WTC11 (cell line): ENCODE measurements around the gene PLEKHA6. TPM values are rescaled to one million over a fixed set of nuclear protein-coding genes. Genes with fewer than 3 reads are reported as not detected.

ENCODE experiments used
- ATAC-seq: fragments of 200-7000 bp; cut with Tn5 transposase; 2 replicates; pipeline ENCODE4 v1.10.0; 2021; ENCODE audit warnings: mild to moderate bottlenecking, moderate library complexity
- CTCF ChIA-PET: fragments of 300-600 bp; sonication (Branson Sonifier 250); formaldehyde crosslinking; loops from one replicate; lab custom pipeline; 2021; ENCODE audit warnings: antibody characterized with exemption; lab: Charles Lee
- POLR2A ChIA-PET: fragments of 350-600 bp; sonication (Branson Sonifier 250); formaldehyde crosslinking; loops from one replicate; lab custom pipeline; 2021; ENCODE audit warnings: antibody characterized with exemption; lab: Charles Lee
- DNase-seq: peaks from one replicate; pipeline ENCODE4 v3.0.0; 2021; ENCODE audit warnings: low spot score
- H3K27ac Mint-ChIP-seq: 2 replicates; pipeline ENCODE4 v1.8.0; 2021; ENCODE audit warnings: mixed read lengths
- H3K27me3 Mint-ChIP-seq: 2 replicates; pipeline ENCODE4 v1.8.0; 2021; ENCODE audit warnings: low read depth, mild to moderate bottlenecking, moderate library complexity, mixed read lengths
- H3K36me3 Mint-ChIP-seq: 2 replicates; pipeline ENCODE4 v1.8.0; 2021; ENCODE audit warnings: mixed read lengths
- H3K4me1 Mint-ChIP-seq: 2 replicates; pipeline ENCODE4 v1.8.0; 2022; ENCODE audit warnings: mixed read lengths
- H3K4me3 Mint-ChIP-seq: 2 replicates; pipeline ENCODE4 v1.8.0; 2021; ENCODE audit warnings: mild to moderate bottlenecking, moderate library complexity, mixed read lengths
- H3K9me3 Mint-ChIP-seq: 2 replicates; pipeline ENCODE4 v1.8.0; 2021; ENCODE audit warnings: mixed read lengths
- ARID4B ChIP-seq: sonication (generic); formaldehyde crosslinking; IDR thresholded peaks from 2 replicates; pipeline ENCODE4 v1.8.0; 2023; ENCODE audit warnings: missing genetic modification reagents, mild to moderate bottlenecking, borderline replicate concordance
- ATF1 ChIP-seq: sonication (generic); formaldehyde crosslinking; IDR thresholded peaks from 2 replicates; pipeline ENCODE4 v1.8.1; 2023; ENCODE audit warnings: mild to moderate bottlenecking, moderate library complexity, missing genetic modification reagents
- ATF6 ChIP-seq: sonication (generic); formaldehyde crosslinking; IDR thresholded peaks from 2 replicates; pipeline ENCODE4 v1.8.1; 2023; ENCODE audit warnings: mild to moderate bottlenecking, missing genetic modification reagents
- CREB1 ChIP-seq: sonication (generic); formaldehyde crosslinking; IDR thresholded peaks from 2 replicates; pipeline ENCODE4 v1.8.0; 2023; ENCODE audit warnings: mild to moderate bottlenecking, missing genetic modification reagents
- ELF4 ChIP-seq: sonication (generic); formaldehyde crosslinking; IDR thresholded peaks from 2 replicates; pipeline ENCODE4 v1.8.1; 2022; ENCODE audit warnings: low read depth, mild to moderate bottlenecking, moderate library complexity, missing genetic modification reagents
- GRHL2 ChIP-seq: fragments of 250-450 bp; sonication (Bioruptor Pico); IDR thresholded peaks from 2 replicates; pipeline ENCODE4 v1.8.0; 2022; ENCODE audit warnings: mild to moderate bottlenecking, moderate library complexity; ENCODE audit not compliant: insufficient replicate concordance, severe bottlenecking
- HMGA2 ChIP-seq: fragments of 250-450 bp; sonication (Bioruptor Pico); IDR thresholded peaks from 2 replicates; pipeline ENCODE4 v1.4.0; 2021; ENCODE audit warnings: mild to moderate bottlenecking, moderate library complexity
- HMGXB4 ChIP-seq: sonication (generic); formaldehyde crosslinking; IDR thresholded peaks from 2 replicates; pipeline ENCODE4 v1.8.1; 2023; ENCODE audit warnings: mild to moderate bottlenecking, moderate library complexity, missing genetic modification reagents
- JUN ChIP-seq: sonication (generic); formaldehyde crosslinking; IDR thresholded peaks from 2 replicates; pipeline ENCODE4 v1.8.0; 2023; ENCODE audit warnings: mild to moderate bottlenecking, missing genetic modification reagents
- NFATC4 ChIP-seq: fragments of 250-450 bp; sonication (Bioruptor Pico); IDR thresholded peaks from 2 replicates; pipeline ENCODE4 v1.9.0; 2021; ENCODE audit warnings: mild to moderate bottlenecking
- PRRX2 ChIP-seq: fragments of 250-450 bp; sonication (Bioruptor Pico); IDR thresholded peaks from 2 replicates; pipeline ENCODE4 v1.8.0; 2021; ENCODE audit warnings: mild to moderate bottlenecking
- ZBTB21 ChIP-seq: sonication (generic); formaldehyde crosslinking; IDR thresholded peaks from 2 replicates; pipeline ENCODE4 v1.8.1; 2023; ENCODE audit warnings: mild to moderate bottlenecking, missing genetic modification reagents, borderline replicate concordance
- ZNF671 ChIP-seq: fragments of 250-450 bp; sonication (Bioruptor Pico); IDR thresholded peaks from 2 replicates; pipeline ENCODE4 v1.8.0; 2021; ENCODE audit warnings: mild to moderate bottlenecking
- total RNA-seq: library from RNA; stranded (reverse); gene quantifications from 3 replicates; pipeline ENCODE4 v1.2.3, GENCODE V29; 2021
- TF ChIP-seq, protein P1 (sequence below): fragments of 250-450 bp; sonication (Bioruptor Pico); IDR thresholded peaks from 2 replicates; pipeline ENCODE4 v1.9.0; 2021; ENCODE audit warnings: mild to moderate bottlenecking
- TF ChIP-seq, protein P2 (sequence below): fragments of 200-600 bp; IDR thresholded peaks from 2 replicates; pipeline ENCODE4 v1.8.0; 2022; ENCODE audit warnings: antibody characterized with exemption
- TF ChIP-seq, protein P3 (sequence below): sonication (generic); formaldehyde crosslinking; IDR thresholded peaks from 2 replicates; pipeline ENCODE4 v1.8.1; 2023; ENCODE audit warnings: mild to moderate bottlenecking, missing genetic modification reagents

The PLEKHA6 gene
- total RNA-seq, 1 experiment from 2014 or later = 11.6 TPM

GRCh38 chr1:204267191-204267601, 92.5 kb downstream of the PLEKHA6 start:
- Mint-ChIP-seq H3K4me1 (no peaks in the 10 kb centered on the region), H3K9me3 (no peaks in the 10 kb centered on the region), H3K27me3 (no peaks in the 10 kb centered on the region), H3K27ac (no peak overlapping the region), H3K36me3 (no peaks in the 10 kb centered on the region; the same call in 1 of the 2 replicates), H3K4me3 (no peak overlapping the region)
- no peak for ATAC-seq
- CTCF ChIA-PET = interaction anchor here (0.6 to 2.2 kb wide), 3 partner anchors 9 to 131 kb away, joined by 3 to 9 read pairs (median 5); no protein-coding TSS in a partner anchor
- POLR2A ChIA-PET = no interaction called here
- TF ChIP-seq ELF4 (CRISPR knock-in tag) (no peak), CREB1 (CRISPR knock-in tag) (no peak), HMGXB4 (CRISPR knock-in tag) (no peak), ARID4B (no peak), JUN (CRISPR knock-in tag) (no peak), ZNF671 (no peak), ATF1 (no peak), NFATC4 (CRISPR knock-in tag) (no peak), GRHL2 (no peak), ATF6 (CRISPR knock-in tag) (no peak), HMGA2 (no peak), ZBTB21 (CRISPR knock-in tag) (no peak), PRRX2 (no peak)
- TF ChIP-seq, protein P1, sequence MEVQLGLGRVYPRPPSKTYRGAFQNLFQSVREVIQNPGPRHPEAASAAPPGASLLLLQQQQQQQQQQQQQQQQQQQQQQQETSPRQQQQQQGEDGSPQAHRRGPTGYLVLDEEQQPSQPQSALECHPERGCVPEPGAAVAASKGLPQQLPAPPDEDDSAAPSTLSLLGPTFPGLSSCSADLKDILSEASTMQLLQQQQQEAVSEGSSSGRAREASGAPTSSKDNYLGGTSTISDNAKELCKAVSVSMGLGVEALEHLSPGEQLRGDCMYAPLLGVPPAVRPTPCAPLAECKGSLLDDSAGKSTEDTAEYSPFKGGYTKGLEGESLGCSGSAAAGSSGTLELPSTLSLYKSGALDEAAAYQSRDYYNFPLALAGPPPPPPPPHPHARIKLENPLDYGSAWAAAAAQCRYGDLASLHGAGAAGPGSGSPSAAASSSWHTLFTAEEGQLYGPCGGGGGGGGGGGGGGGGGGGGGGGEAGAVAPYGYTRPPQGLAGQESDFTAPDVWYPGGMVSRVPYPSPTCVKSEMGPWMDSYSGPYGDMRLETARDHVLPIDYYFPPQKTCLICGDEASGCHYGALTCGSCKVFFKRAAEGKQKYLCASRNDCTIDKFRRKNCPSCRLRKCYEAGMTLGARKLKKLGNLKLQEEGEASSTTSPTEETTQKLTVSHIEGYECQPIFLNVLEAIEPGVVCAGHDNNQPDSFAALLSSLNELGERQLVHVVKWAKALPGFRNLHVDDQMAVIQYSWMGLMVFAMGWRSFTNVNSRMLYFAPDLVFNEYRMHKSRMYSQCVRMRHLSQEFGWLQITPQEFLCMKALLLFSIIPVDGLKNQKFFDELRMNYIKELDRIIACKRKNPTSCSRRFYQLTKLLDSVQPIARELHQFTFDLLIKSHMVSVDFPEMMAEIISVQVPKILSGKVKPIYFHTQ = no peak
- TF ChIP-seq, protein P2, sequence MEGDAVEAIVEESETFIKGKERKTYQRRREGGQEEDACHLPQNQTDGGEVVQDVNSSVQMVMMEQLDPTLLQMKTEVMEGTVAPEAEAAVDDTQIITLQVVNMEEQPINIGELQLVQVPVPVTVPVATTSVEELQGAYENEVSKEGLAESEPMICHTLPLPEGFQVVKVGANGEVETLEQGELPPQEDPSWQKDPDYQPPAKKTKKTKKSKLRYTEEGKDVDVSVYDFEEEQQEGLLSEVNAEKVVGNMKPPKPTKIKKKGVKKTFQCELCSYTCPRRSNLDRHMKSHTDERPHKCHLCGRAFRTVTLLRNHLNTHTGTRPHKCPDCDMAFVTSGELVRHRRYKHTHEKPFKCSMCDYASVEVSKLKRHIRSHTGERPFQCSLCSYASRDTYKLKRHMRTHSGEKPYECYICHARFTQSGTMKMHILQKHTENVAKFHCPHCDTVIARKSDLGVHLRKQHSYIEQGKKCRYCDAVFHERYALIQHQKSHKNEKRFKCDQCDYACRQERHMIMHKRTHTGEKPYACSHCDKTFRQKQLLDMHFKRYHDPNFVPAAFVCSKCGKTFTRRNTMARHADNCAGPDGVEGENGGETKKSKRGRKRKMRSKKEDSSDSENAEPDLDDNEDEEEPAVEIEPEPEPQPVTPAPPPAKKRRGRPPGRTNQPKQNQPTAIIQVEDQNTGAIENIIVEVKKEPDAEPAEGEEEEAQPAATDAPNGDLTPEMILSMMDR = no peak
- TF ChIP-seq, protein P3, sequence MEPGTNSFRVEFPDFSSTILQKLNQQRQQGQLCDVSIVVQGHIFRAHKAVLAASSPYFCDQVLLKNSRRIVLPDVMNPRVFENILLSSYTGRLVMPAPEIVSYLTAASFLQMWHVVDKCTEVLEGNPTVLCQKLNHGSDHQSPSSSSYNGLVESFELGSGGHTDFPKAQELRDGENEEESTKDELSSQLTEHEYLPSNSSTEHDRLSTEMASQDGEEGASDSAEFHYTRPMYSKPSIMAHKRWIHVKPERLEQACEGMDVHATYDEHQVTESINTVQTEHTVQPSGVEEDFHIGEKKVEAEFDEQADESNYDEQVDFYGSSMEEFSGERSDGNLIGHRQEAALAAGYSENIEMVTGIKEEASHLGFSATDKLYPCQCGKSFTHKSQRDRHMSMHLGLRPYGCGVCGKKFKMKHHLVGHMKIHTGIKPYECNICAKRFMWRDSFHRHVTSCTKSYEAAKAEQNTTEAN (CRISPR knock-in tag) = no peak
- DNase-seq = no peak
